Measurements from ENCODE around the gene PIP4K2A.
"Not testable (repeated sequence)": the region's sequence is repeated elsewhere in the genome, so short reads cannot be mapped to it uniquely, and the experiment has no call there.

Gene PIP4K2A

GRCh38 chr10:22544325-22545068 lies 169.9 kb downstream of the PIP4K2A start:
- Histone ChIP-seq H3K4me1 (ENCODE audit: insufficient read depth, low read length) (no peaks in the 10 kb centered on the region), H3K9me3 (ENCODE audit: low read length) (peaks cover 2% of the 10 kb centered on the region), H3K36me3 (ENCODE audit: insufficient read depth, low read length) (peaks cover 19% of the 10 kb centered on the region), H3K4me3 (ENCODE audit: low read length) (no peak overlapping the region), H2AFZ (ENCODE audit: low read depth, low read length) (no peak overlapping the region), H3K27me3 (ENCODE audit: insufficient read depth, low read length) (no peaks in the 10 kb centered on the region)

GRCh38 chr10:22542773-22543172 lies 171.6 kb downstream of the PIP4K2A start:
- H3K27me3 ChIP-seq (ENCODE audit: insufficient read depth, low read length) = no peaks in the 10 kb centered on the region
- peaks cover 28% of the 10 kb centered on the region for H3K36me3 ChIP-seq (ENCODE audit: insufficient read depth, low read length)
- no peaks in the 10 kb centered on the region for H3K4me1 ChIP-seq (ENCODE audit: insufficient read depth, low read length)
- no peak overlapping the region for H3K4me3 ChIP-seq (ENCODE audit: low read length)
- H2AFZ ChIP-seq (ENCODE audit: low read depth, low read length) = no peak overlapping the region
- peaks cover 2% of the 10 kb centered on the region for H3K9me3 ChIP-seq (ENCODE audit: low read length)

DNA sequence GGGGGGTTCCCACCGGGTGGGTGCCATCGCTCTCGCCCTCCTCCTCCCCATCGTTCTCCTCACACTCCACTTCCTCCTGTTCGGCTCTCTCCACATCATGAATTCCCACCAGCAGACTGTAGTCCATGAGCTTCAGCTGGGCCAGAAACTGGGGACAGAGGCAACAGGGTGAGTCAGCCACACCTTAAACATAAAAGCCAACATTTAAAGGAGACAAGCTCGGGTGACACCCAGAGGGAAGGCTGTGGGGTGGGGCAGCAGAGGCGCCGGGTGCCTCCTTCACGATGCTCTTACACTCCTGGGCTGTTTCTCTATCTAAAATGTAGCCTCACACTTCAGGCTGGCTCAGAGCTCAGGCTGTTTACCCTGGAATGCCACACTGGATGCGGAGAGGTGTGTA lies 172.5 kb downstream of the PIP4K2A start:
- Histone ChIP-seq H2AFZ (ENCODE audit: low read depth, low read length) (no peak overlapping the region), H3K27me3 (ENCODE audit: insufficient read depth, low read length) (no peaks in the 10 kb centered on the region), H3K9me3 (ENCODE audit: low read length) (peaks cover 2% of the 10 kb centered on the region), H3K36me3 (ENCODE audit: insufficient read depth, low read length) (peaks cover 26% of the 10 kb centered on the region), H3K4me3 (ENCODE audit: low read length) (no peak overlapping the region), H3K4me1 (ENCODE audit: insufficient read depth, low read length) (no peaks in the 10 kb centered on the region)

DNA sequence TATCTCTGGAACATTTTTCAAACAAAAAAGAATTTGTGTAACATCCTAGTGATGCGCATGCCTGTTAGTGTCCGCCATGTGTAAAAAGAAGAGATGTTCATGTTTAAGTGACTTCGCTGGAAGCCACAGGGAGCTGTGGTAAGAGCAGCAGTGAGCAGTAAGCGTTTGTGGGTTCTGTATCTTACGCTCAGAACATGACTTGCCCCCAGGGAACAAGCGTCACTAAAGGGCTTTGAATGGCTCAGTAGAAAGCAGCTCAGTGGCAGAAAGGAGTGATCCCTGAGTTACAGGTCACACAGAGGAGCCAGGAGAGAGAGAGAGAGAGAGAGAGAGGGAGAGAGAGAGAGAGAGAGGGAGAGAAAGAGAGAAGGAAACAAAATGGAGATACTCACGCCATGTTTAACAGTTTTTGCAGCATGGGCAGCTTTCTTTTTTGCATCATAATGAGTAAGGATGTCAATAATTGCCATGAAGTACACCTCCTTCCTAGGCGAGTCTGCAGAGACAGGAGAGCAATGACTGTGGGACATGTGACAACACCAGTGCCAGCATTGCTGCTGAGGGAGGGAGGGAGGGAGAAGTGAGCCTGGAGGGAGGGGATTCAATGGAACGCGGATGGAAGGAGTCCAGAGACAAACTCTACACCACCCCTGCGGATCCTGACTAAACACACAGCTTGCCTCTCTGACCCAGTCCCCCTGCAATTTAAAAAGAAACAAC lies 174.6 kb downstream of the PIP4K2A start:
- no peak overlapping the region for H2AFZ ChIP-seq (ENCODE audit: low read depth, low read length)

DNA sequence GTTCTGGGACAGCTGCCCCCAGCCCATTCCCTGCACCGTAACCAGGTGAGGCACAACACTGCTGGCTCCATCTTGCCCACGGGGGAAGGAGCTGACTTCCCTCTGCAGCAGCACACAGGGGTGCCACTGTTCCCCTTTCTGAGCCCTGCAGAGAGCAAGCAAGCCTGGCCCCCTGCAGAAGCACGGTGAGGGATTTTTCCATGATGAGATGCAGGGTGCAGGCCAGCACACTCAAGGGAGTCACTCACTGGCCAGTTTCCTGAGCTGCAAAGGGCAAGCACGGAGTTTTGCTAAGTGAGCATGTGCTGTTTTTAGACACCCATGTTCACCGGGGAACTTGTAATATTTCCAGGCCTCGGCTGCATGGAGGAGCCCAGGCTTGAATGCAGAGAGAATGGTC lies 176.6 kb downstream of the PIP4K2A start:
- Histone ChIP-seq H3K4me3 (ENCODE audit: low read length) (no peak overlapping the region), H3K9me3 (ENCODE audit: low read length) (peaks cover 2% of the 10 kb centered on the region), H3K4me1 (ENCODE audit: insufficient read depth, low read length) (peaks cover 3% of the 10 kb centered on the region), H3K27me3 (ENCODE audit: insufficient read depth, low read length) (no peaks in the 10 kb centered on the region), H2AFZ (ENCODE audit: low read depth, low read length) (no peak overlapping the region), H3K36me3 (ENCODE audit: insufficient read depth, low read length) (peaks cover 26% of the 10 kb centered on the region)

More for the DNA sequence above, 174.6 kb downstream of the PIP4K2A start:
- no peak overlapping the region for H3K4me3 ChIP-seq (ENCODE audit: low read length)
- H3K36me3 ChIP-seq (ENCODE audit: insufficient read depth, low read length) = peaks cover 26% of the 10 kb centered on the region
- no peaks in the 10 kb centered on the region for H3K4me1 ChIP-seq (ENCODE audit: insufficient read depth, low read length)
- no peaks in the 10 kb centered on the region for H3K27me3 ChIP-seq (ENCODE audit: insufficient read depth, low read length)
- H3K9me3 ChIP-seq (ENCODE audit: low read length) = peaks cover 2% of the 10 kb centered on the region

DNA sequence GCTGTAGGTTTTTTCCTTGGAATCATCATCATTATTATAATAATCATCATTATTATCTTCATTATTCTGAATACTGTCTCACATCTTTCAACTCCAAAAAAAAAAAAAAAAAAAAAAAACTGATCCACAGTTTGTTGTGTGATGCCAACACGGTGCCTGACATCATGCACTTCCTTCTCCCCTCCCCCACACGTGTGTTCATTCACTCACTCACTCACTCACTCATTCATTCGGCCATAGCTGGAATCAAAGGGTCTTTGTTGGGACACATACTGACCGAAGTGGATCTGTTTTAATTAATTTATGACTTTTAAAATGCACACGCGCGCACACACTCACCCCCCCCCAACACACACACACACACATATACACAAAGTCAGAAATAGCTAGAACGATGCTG lies 177.8 kb downstream of the PIP4K2A start:
- H3K27me3 ChIP-seq (ENCODE audit: insufficient read depth, low read length) = no peaks in the 10 kb centered on the region
- H3K36me3 ChIP-seq (ENCODE audit: insufficient read depth, low read length) = peaks cover 26% of the 10 kb centered on the region
- peaks cover 2% of the 10 kb centered on the region for H3K9me3 ChIP-seq (ENCODE audit: low read length)
- H3K4me3 ChIP-seq (ENCODE audit: low read length) = no peak overlapping the region
- H3K4me1 ChIP-seq (ENCODE audit: insufficient read depth, low read length) = peaks cover 3% of the 10 kb centered on the region
- no peak overlapping the region for H2AFZ ChIP-seq (ENCODE audit: low read depth, low read length)

DNA sequence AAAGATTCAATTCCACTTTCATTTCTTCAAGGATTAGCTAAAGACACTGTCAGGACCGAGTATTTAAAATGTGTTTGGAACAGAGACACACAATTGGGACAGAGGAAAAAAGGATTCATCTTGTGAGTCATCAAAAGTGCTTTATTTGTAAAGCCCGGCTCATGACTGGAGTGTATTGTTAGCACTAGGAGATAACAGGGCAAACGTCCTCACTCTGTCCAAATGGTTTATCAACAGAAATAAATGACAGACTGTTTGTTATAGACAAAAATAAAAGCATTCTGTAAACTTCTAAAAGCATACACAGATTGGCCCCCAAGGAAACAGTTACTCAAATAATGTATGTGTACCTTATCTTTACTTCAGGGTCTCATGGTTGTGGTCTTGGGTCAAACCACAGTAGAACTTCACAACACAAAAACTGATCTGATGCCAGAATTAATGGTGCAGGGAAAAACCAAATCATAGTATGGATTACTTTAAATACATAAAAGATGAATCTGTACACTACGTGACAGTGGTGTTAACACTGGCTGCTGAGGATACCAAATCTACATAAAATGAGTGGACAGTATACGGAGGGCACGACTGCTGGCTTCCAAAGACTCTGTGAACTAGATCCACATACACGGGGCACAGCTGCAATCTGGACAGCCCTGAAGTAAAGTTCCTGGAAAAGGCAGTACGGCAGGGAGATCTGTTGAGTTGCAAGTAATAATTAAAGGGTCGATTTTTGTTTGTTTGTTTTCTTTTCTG lies 179.4 kb downstream of the PIP4K2A start:
- Histone ChIP-seq H3K27me3 (ENCODE audit: insufficient read depth, low read length) (no peaks in the 10 kb centered on the region), H3K4me3 (ENCODE audit: low read length) (no peak overlapping the region), H3K4me1 (ENCODE audit: insufficient read depth, low read length) (peaks cover 3% of the 10 kb centered on the region), H3K9me3 (ENCODE audit: low read length) (no peaks in the 10 kb centered on the region), H3K36me3 (ENCODE audit: insufficient read depth, low read length) (peaks cover 19% of the 10 kb centered on the region), H2AFZ (ENCODE audit: low read depth, low read length) (no peak overlapping the region)

- Histone ChIP-seq H3K4me1 (ENCODE audit: insufficient read depth, low read length) (peaks cover 3% of the 10 kb centered on the region), H2AFZ (ENCODE audit: low read depth, low read length) (no peak overlapping the region), H3K27me3 (ENCODE audit: insufficient read depth, low read length) (no peaks in the 10 kb centered on the region)
Observed at GRCh38 chr10:22531441-22531840, 182.9 kb downstream of the PIP4K2A start.

DNA sequence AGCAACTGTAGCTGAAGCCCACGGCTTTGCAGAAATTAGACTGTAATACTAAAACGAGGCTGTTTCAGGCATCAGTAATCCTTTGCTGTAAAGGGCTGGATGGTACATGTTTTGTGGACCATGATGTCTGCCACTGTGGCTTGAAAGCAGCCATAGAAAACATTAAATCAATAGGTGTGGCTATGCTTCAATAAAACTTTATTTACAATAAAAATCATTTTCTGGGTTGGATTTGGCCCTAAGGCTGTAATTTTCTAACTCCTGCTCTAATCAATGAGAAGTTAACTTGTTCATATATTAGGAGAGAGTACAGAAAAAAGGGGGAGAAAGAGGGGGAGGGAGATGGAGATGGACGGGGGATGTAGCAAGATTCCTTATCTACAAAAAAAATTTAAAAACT lies 183.4 kb downstream of the PIP4K2A start:
- no peaks in the 10 kb centered on the region for H3K9me3 ChIP-seq (ENCODE audit: low read length)
- H3K4me3 ChIP-seq (ENCODE audit: low read length) = no peak overlapping the region
- H3K27me3 ChIP-seq (ENCODE audit: insufficient read depth, low read length) = no peaks in the 10 kb centered on the region
- peaks cover 3% of the 10 kb centered on the region for H3K4me1 ChIP-seq (ENCODE audit: insufficient read depth, low read length)
- no peaks in the 10 kb centered on the region for H3K36me3 ChIP-seq (ENCODE audit: insufficient read depth, low read length)
- no peak overlapping the region for H2AFZ ChIP-seq (ENCODE audit: low read depth, low read length)

More at GRCh38 chr10:22531441-22531840, 182.9 kb downstream of the PIP4K2A start:
- no peaks in the 10 kb centered on the region for H3K9me3 ChIP-seq (ENCODE audit: low read length)
- no peak overlapping the region for H3K4me3 ChIP-seq (ENCODE audit: low read length)
- no peaks in the 10 kb centered on the region for H3K36me3 ChIP-seq (ENCODE audit: insufficient read depth, low read length)

DNA sequence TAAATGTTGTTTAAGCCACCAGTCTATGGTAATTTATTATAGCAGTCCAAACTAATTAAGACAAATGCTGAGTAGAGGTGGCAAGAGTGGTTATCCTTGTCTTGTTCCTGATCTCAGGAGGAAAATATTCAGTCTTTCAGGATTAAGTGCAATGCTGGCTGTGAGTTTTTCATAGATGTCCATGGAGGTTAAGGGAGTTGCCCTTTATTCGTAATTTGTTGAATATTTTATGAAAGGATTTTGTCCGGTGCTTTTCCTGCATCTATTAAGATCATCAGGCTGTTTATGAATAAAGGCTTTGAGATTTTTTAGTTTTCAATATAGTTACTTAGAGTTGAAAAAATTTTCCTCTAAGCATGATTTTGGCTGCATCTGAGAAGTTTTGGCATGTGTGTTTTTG lies 186.9 kb downstream of the PIP4K2A start:
- no peaks in the 10 kb centered on the region for H3K36me3 ChIP-seq (ENCODE audit: insufficient read depth, low read length)
- no peak overlapping the region for H3K4me3 ChIP-seq (ENCODE audit: low read length)
- H2AFZ ChIP-seq (ENCODE audit: low read depth, low read length) = no peak overlapping the region
- no peaks in the 10 kb centered on the region for H3K9me3 ChIP-seq (ENCODE audit: low read length)
- no peaks in the 10 kb centered on the region for H3K27me3 ChIP-seq (ENCODE audit: insufficient read depth, low read length)
- no peaks in the 10 kb centered on the region for H3K4me1 ChIP-seq (ENCODE audit: insufficient read depth, low read length)

GRCh38 chr10:22524333-22524732 lies 190.0 kb downstream of the PIP4K2A start:
- not testable (repeated sequence) for H3K4me3 ChIP-seq (ENCODE audit: low read length); H3K9me3 ChIP-seq (ENCODE audit: low read length); H3K36me3 ChIP-seq (ENCODE audit: insufficient read depth, low read length); H3K27me3 ChIP-seq (ENCODE audit: insufficient read depth, low read length); H2AFZ ChIP-seq (ENCODE audit: low read depth, low read length); H3K4me1 ChIP-seq (ENCODE audit: insufficient read depth, low read length)

- not testable (repeated sequence) for H2AFZ ChIP-seq (ENCODE audit: low read depth, low read length); H3K9me3 ChIP-seq (ENCODE audit: low read length); H3K36me3 ChIP-seq (ENCODE audit: insufficient read depth, low read length); H3K4me1 ChIP-seq (ENCODE audit: insufficient read depth, low read length); H3K4me3 ChIP-seq (ENCODE audit: low read length); H3K27me3 ChIP-seq (ENCODE audit: insufficient read depth, low read length)
Observed at GRCh38 chr10:22520645-22521044, 193.7 kb downstream of the PIP4K2A start.

- Histone ChIP-seq H3K4me1 (ENCODE audit: insufficient read depth, low read length) (peaks cover 7% of the 10 kb centered on the region), H3K9me3 (ENCODE audit: low read length) (no peaks in the 10 kb centered on the region), H3K4me3 (ENCODE audit: low read length) (no peak overlapping the region), H2AFZ (ENCODE audit: low read depth, low read length) (no peak overlapping the region), H3K36me3 (ENCODE audit: insufficient read depth, low read length) (no peaks in the 10 kb centered on the region), H3K27me3 (ENCODE audit: insufficient read depth, low read length) (no peaks in the 10 kb centered on the region)
Observed at GRCh38 chr10:22518167-22518724, 196.1 kb downstream of the PIP4K2A start.
